GM19328 (cell line): ENCODE data around the gene UGT8.
"Not testable (repeated sequence)": the region's sequence is repeated elsewhere in the genome, so short reads cannot be mapped to it uniquely, and the experiment has no call there.

Source experiments
- ATAC-seq: cut with Tn5 transposase; IDR thresholded peaks from one replicate; pipeline ENCODE4 v1.9.1; 2021; ENCODE audit warnings: mild to moderate bottlenecking, moderate library complexity; ENCODE audit not compliant: unreplicated experiment

The UGT8 gene

GRCh38 chr4:114598191-114599121, at the start of gene UGT8:
Gene UGT8 (plus strand): TSS chr4:114598807. CDS start chr4:114622881, 24,074 bp downstream.
- no peak for ATAC-seq

GRCh38 chr4:114549638-114550037, 49.0 kb upstream of the UGT8 start:
- ATAC-seq = no peak

- ATAC-seq = no peak
Observed at GRCh38 chr4:114558446-114559020, 40.1 kb upstream of the UGT8 start.

GRCh38 chr4:114561590-114561989, 37.0 kb upstream of the UGT8 start:
- no peak for ATAC-seq

GRCh38 chr4:114562176-114562904, 36.3 kb upstream of the UGT8 start:
- ATAC-seq = no peak

GRCh38 chr4:114563536-114564315, 34.9 kb upstream of the UGT8 start:
- ATAC-seq = no peak

GRCh38 chr4:114577386-114577785, 21.2 kb upstream of the UGT8 start:
- ATAC-seq = no peak

GRCh38 chr4:114582621-114583020, 16.0 kb upstream of the UGT8 start:
- ATAC-seq = no peak

- no peak for ATAC-seq
Observed at GRCh38 chr4:114588305-114588704, 10.3 kb upstream of the UGT8 start.

- not testable (repeated sequence) for ATAC-seq
Observed at GRCh38 chr4:114590360-114590759, 8.2 kb upstream of the UGT8 start.

GRCh38 chr4:114593526-114593925, 5.1 kb upstream of the UGT8 start:
- no peak for ATAC-seq

- ATAC-seq = no peak
Observed at GRCh38 chr4:114595207-114595606, 3.4 kb upstream of the UGT8 start.

- ATAC-seq = no peak
Observed at GRCh38 chr4:114595921-114596320, 2.7 kb upstream of the UGT8 start.

- ATAC-seq = no peak
Observed at GRCh38 chr4:114597410-114598115, 1.0 kb upstream of the UGT8 start.

- no peak for ATAC-seq
Observed at GRCh38 chr4:114599231-114599902, 760 bp downstream of the UGT8 start.

- ATAC-seq = no peak
Observed at GRCh38 chr4:114599903-114600552, 1.4 kb downstream of the UGT8 start.

- ATAC-seq = no peak
Observed at GRCh38 chr4:114600672-114601071, 2.1 kb downstream of the UGT8 start.

- peak; percentile 32 for ATAC-seq
Observed at GRCh38 chr4:114601304-114602052, 2.9 kb downstream of the UGT8 start.
